NCI-H69 (cell line): Measurements from ENCODE around the gene RAB27B.
"Not testable (repeated sequence)": the region's sequence is repeated elsewhere in the genome, so short reads cannot be mapped to it uniquely, and the experiment has no call there.

Experiments used
- DNase-seq: peaks from one replicate; lab custom pipeline; 2025; lab: John Stamatoyannopoulos, UW

Gene RAB27B, protein sequence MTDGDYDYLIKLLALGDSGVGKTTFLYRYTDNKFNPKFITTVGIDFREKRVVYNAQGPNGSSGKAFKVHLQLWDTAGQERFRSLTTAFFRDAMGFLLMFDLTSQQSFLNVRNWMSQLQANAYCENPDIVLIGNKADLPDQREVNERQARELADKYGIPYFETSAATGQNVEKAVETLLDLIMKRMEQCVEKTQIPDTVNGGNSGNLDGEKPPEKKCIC

DNA sequence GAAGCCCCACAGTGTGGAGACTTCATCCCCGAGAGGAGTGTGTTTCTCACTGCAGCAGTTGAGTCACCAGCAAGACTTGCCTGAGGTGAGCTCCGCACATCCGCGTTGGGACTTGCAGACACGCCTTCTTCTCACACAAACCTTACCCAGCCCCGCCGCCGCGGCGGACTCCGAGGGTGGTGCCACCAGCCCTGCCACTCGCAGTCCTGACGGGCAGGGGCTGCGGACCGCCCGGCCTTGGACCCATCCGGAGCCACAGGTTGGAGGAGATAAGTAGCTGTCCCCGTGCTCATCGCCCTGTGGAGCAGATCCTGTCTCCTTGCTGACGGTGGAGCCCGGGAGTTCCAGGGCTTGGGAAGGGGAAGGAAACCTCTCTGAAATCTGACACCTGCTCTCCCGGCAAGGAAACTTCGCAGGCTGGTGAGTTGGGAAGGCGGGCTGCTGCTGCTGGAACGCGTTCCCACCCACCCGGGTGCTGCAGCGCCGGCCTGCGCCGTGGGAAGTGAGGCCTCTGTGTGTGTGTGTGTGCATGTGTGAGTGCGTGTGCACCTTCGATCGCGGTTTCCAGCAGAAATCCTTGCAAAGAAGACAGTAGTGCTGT lies at the start of gene RAB27B:
Gene RAB27B (plus strand): TSS at position 197 of the 601 bp plus-strand sequence. CDS start 49,109 bp downstream, outside the sequence.
- DNase-seq: peak; percentile 88

GRCh38 chr18:54780285-54780861 lies 47.9 kb upstream of the RAB27B start:
- no peak for DNase-seq

GRCh38 chr18:54780970-54781369 lies 47.3 kb upstream of the RAB27B start:
- no peak for DNase-seq

- DNase-seq: peak; percentile 17
Observed at GRCh38 chr18:54783139-54783538, 45.1 kb upstream of the RAB27B start.

DNA sequence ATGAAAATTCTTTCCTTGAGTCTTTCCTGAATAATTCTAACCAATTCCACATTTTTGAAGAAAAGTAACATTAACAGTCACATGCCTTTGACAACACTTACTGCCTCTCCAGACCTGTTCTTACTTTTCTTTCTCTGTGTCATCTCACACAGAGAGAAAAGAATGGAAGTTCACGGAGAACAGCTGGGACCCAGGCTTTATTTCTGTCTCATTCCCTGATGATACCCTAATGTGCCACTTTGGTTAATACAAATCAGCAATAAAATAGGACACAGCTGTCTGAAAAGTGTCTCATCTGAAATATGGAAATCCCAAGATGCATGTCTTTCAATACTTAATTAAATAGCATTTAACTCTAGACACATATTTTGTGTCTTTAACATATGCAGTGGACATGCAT lies 42.1 kb upstream of the RAB27B start:
- DNase-seq: no peak

- no peak for DNase-seq
Observed at GRCh38 chr18:54787121-54787520, 41.2 kb upstream of the RAB27B start.

- DNase-seq: no peak
Observed at GRCh38 chr18:54787616-54788015, 40.7 kb upstream of the RAB27B start.

- no peak for DNase-seq
Observed at GRCh38 chr18:54790109-54790508, 38.2 kb upstream of the RAB27B start.

DNA sequence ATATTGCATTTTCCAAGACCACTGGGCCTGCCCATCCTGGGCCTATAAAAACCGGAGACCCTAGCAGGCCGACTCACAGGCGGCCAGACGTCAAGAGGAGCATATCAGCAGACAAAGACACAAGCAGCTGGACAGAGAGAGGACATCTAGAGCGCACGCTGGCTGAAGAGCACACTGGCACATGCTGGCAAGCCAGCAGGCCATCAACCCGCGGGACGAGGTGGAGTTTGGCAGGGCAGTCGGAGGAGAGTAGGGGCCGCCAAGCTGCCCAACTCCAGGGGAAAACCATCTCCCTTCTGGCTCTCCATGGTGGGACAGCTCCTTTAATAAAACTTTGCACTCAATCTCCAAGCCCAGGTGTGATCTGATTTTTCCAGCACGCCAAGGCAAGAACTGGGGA lies 36.6 kb upstream of the RAB27B start:
- DNase-seq: no peak

DNA sequence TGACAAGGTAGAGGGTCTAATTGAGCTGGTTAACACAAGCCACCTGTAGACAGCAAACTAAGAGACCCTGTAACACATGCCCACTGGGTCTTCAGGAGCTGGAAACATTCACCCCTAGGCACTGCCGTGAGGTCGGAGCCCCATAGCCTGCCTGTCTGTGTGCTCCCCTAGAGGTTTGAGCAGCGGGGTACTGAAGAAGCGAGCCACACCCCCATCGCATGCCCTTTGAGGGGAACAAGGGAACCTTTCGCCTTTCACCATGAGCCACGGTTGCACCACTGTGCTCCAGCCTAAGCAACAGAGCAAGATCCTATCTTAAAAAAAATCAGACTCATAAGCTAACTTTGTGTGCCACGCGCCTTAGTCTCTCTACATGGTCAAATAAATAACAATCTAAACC lies 36.2 kb upstream of the RAB27B start:
- DNase-seq: no peak

DNA sequence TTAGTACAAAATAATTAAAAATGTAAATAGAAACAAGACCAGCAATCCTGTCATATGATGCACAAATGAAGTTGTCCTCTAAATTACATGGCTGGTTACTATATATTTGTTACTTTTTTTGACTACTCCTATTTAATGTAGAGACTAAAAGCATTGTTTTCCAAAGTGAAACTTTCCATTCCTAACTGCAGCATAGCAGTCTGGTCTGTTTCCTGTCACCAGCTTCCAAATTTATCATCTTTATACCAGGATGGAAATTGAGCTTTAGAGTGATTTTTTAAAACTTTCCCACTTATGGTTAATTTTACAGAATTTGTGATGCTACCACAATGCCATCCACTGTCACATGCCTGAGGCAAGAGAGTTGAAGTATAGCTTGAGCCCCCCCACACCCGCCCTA lies 33.5 kb upstream of the RAB27B start:
- no peak for DNase-seq

DNA sequence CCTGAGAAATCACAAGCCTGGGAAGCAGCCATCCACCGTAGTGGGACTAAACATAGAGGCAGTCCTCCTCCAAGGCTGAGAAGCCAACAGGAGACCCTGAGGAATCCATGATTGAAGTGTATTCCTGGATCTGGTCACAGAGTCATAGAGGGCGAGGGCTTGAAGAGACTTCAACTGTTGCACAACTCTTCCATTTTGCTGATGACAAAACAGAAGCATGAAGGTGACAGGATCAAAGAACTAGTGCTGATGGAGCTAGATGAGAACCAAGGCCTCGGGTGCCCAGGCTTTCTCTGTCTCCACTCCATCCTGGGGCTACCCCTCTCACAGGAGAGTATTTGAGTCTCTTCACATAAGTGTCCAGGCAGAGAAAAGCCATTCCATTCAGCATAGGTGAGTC lies 30.1 kb upstream of the RAB27B start:
- no peak for DNase-seq

- DNase-seq: no peak
Observed at GRCh38 chr18:54801374-54801773, 26.9 kb upstream of the RAB27B start.

DNA sequence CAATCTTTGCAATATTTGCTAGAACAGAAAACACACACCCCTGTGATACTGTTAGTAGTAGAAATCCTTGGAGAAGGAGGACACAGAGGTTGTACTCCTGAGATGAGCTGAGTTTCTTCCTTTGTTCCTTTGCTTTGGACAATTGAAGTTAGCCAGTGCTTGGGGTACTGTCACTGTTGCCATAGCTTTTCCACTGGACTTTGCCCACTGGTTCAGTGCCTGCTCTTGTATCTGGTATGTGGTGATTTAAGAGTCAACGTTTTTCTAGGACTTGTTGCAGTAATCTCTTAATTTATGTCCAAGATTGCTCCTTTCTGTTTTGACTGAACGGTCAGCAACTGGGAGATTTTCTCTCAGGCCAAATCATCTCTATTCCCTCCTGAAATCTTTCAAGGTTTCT lies 26.1 kb upstream of the RAB27B start:
- DNase-seq: no peak

DNA sequence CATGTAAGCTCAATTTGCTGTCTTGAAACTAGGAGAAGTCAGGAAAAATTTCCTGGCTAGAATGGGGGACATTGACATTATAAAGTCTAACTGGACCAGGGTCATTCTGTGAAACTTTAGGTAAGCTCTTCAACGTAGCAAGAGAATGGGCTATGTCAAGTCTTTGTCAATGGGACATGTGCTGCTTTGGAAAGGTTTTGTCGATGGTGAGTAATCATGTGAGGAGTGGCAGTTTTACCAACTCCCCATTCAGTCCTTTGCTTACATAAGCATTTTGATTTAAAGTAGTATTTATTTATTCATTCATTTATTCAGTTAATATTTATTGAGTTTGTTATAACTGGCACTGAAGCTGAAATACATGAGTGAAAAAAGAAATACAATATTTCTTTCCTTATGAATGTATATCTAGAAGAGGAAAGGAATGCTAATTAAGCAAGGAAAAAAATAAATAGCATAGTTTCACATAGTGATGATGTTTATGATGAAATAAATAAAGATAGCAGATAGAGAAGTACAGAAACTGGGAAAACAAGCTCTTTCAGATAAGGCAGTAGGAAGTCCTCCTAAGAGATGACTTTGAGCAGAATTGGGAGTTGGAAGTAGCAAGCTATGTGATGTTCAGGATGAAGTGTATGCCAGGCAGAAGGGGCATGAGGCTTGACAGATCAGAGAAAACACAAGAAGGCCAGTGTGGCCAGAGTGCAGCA lies 25.4 kb upstream of the RAB27B start:
- no peak for DNase-seq

DNA sequence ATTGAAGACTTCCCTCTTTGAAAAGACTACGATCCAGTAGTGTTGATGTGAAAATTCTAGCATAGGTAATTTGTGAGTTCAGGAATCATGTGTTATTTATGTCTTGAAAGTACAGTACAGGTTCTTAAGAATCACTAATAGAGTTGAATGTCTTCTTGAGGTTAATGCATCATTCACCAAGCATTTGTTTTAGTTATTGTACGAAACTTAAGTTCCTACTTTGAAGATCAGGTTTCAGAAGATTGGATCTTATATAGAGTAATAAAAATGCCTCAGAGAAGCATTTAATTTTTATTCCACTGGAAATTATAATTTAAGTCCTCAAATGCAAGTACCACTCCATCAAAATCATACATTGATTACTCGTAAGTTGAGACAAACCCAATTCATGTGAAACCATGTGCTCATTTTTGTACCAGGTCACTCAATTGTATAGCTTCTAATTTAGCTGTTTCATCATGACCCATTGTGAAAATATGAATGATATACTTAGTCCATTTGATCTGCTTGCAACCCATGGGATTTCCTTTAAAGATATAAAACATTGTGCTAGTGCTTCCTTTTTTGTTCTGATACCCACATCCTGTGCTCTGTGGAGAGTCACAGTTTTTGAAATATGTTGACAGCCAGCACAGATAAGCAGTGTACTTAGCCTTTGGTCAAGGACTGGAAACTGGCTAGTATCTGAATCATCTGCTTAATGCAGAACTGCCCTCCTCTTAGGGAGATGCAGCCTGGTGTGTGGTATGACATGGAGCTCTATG lies 22.5 kb upstream of the RAB27B start:
- no peak for DNase-seq

DNA sequence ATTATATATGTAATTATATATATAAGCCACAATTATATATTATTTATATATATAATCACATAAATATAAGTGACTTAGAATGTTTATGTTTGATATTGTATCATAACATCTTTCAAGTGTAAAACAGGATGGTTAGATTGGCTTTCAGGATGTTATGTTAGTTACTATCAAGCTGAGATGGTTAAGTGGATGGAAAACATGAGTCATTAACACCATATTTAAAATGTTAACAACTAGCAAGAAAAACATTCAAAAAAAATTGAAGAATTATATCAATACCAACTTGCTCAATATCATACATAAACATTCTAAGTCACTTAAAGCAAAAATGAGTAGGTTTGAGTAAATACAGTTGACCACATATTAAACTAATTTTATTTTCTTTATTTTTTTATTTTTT lies 21.8 kb upstream of the RAB27B start:
- no peak for DNase-seq

GRCh38 chr18:54807303-54807702 lies 21.0 kb upstream of the RAB27B start:
- no peak for DNase-seq

GRCh38 chr18:54810662-54811061 lies 17.6 kb upstream of the RAB27B start:
- DNase-seq: not testable (repeated sequence)

DNA sequence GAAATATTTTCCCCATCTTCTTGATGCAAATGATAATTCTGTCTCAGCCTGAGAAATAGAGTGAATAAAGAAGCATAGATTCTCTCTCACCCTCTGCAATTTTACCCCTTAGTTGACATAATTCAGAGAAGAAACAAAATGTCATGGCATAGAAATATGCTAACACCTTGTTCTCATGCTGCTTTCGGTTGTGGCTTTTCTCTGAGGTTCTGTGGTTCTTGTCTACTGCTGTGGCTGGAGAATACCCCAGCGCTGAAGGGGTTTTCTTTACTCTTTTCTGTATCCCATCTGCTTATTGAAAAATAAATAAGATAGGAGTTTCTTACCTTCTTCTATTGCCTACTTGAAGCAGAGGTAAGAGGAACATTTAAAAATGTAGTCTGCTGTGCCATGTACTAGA lies 15.4 kb upstream of the RAB27B start:
- no peak for DNase-seq

GRCh38 chr18:54813305-54813704 lies 15.0 kb upstream of the RAB27B start:
- DNase-seq: no peak

GRCh38 chr18:54813977-54814565 lies 14.2 kb upstream of the RAB27B start:
- DNase-seq: no peak
